Caco-2 (cell line): Measurements from ENCODE around the gene SNCB. TPM values are rescaled to one million over a fixed set of nuclear protein-coding genes. Genes with fewer than 3 reads are reported as not detected.
A peak's percentile ranks its signal among the peaks of the same experiment; 100 is the strongest.

Experiments
- BruUV-seq: library from RNA; stranded (reverse); fragments of 400-500 nt; replicated peaks from 2 replicates; lab custom pipeline; 2021; lab: Mats Ljungman, UMichigan
- CTCF ChIA-PET: fragments of 300-600 bp; sonication (Branson Sonifier 250); formaldehyde crosslinking; loops from one replicate; lab custom pipeline; 2022; ENCODE audit warnings: antibody characterized with exemption; lab: Charles Lee
- POLR2A ChIA-PET: fragments of 300-600 bp; sonication (Branson Sonifier 250); formaldehyde crosslinking; loops from one replicate; lab custom pipeline; 2022; ENCODE audit warnings: antibody characterized with exemption; lab: Charles Lee
- DNase-seq, 2 experiments: peaks; one replicate each; pipeline versions ENCODE4 v3.0.0 to v3.0.0-alpha.2; 2020 to 2022
- H3K27me3 ChIP-seq: replicated peaks from 2 replicates; pipeline ENCODE4 v1.6.0; 2011; ENCODE audit warnings: low read length; ENCODE audit not compliant: control insufficient read depth, insufficient read depth
- H3K36me3 ChIP-seq: 2 replicates; pipeline ENCODE4 v1.5.1; 2011; ENCODE audit warnings: low read length; ENCODE audit not compliant: control insufficient read depth, insufficient read depth
- H3K4me1 ChIP-seq: fragments of 250-450 bp; sonication (Bioruptor Pico); 2 replicates; pipeline ENCODE4 v1.5.1; 2020; ENCODE audit warnings: mild to moderate bottlenecking
- H3K4me3 ChIP-seq: 2 replicates; pipeline ENCODE4 v1.5.1; 2011; ENCODE audit warnings: low read depth, mild to moderate bottlenecking, control low read depth, low read length
- H3K9me3 ChIP-seq: fragments of 250-450 bp; sonication (Bioruptor Pico); 2 replicates; pipeline ENCODE4 v1.5.1; 2020; ENCODE audit warnings: mild to moderate bottlenecking, moderate library complexity
- H3K27ac Mint-ChIP-seq: one replicate; pipeline ENCODE4 v1.8.0; 2022; ENCODE audit warnings: mixed read lengths; ENCODE audit not compliant: unreplicated experiment
- H3K27me3 Mint-ChIP-seq: one replicate; pipeline ENCODE4 v1.8.0; 2022; ENCODE audit warnings: mixed read lengths; ENCODE audit not compliant: insufficient read depth, unreplicated experiment
- H3K36me3 Mint-ChIP-seq: one replicate; pipeline ENCODE4 v1.8.0; 2022; ENCODE audit warnings: mild to moderate bottlenecking, mixed read lengths; ENCODE audit not compliant: insufficient read depth, unreplicated experiment
- H3K4me1 Mint-ChIP-seq: one replicate; pipeline ENCODE4 v1.8.0; 2022; ENCODE audit warnings: low read depth, mixed read lengths; ENCODE audit not compliant: unreplicated experiment
- H3K4me3 Mint-ChIP-seq: one replicate; pipeline ENCODE4 v1.8.0; 2022; ENCODE audit warnings: mild to moderate bottlenecking, moderate library complexity, mixed read lengths; ENCODE audit not compliant: unreplicated experiment
- H3K9me3 Mint-ChIP-seq: one replicate; pipeline ENCODE4 v1.8.0; 2022; ENCODE audit warnings: mixed read lengths; ENCODE audit not compliant: unreplicated experiment
- intact Hi-C: fragments of 100-400 bp; cut with micrococcal nuclease; formaldehyde crosslinking; loops from one replicate; pipeline ENCODE4 v1.10.0; 2022; ENCODE audit not compliant: unreplicated experiment
- total RNA-seq: library from RNA; stranded (reverse); gene quantifications from 2 replicates; pipeline ENCODE4 v1.2.3, GENCODE V29; 2022
- TF ChIP-seq, protein P1 (sequence below), 2 experiments: fragments of 200-600 bp in 1 of 2; IDR thresholded peaks; 1 replicate in 1 of 2; 2 replicates in 1 of 2; pipeline versions ENCODE4 v1.5.1 to v1.8.0; 2011 to 2022; ENCODE audit warnings: antibody characterized with exemption in 1 of 2, control low read depth in 1 of 2, inconsistent platforms in 1 of 2, low read depth in 1 of 2, low read length in 1 of 2, mild to moderate bottlenecking in 1 of 2, moderate library complexity in 1 of 2; ENCODE audit not compliant: insufficient read depth in 1 of 2, severe bottlenecking in 1 of 2, unreplicated experiment in 1 of 2

Gene SNCB
- total RNA-seq, 1 experiment from 2014 or later, result not detected

DNA sequence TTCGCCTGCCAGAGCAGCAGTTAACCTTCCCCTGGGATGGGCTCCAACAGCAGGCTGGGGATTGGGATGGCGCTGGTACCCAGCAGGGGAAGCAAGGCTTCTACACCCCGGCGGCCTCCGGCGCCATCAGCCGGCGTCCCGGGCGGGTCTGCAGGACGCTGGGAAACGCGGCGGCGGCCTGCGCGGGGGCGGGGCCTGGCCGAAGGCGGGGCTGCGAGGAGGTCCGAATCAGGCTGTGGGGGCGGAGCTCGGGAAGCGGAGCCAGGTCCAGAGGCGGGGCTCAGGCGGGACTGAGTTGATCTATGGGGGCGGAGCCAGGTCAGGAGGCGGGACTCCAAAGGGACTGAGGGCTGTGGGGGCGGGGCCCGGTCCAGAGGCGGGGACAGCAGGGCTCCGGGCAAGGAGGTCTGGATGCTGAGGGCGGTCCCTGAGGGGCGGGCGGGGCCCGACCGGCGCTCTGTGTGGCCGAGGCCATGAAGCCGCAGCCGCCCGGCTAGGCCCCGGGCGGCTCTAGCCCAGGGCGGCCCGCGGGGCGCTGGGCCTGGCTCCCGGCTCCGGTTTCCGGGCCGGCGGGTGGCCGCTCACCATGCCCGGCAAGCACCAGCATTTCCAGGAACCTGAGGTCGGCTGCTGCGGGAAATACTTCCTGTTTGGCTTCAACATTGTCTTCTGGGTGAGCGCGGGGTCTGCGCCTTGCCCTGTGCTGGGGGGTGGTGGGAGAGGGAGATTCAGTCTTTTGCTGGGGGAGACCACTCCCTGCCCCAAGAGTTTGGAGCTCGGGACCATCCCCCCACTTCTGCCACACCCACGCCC is 16.9 kb upstream of the SNCB start, which contains the start of gene TSPAN17:
TSPAN17 (plus strand) TSS at position 455 of the 813 bp plus-strand sequence; CDS start at position 587, 132 bp downstream.
- DNase-seq, result peak; percentile 100
- Histone ChIP-seq H3K4me3 (peak within 1 kb of the TSS; percentile 72), H3K27me3 (no peaks in the 10 kb centered on the region), H3K36me3 (no peaks in the 10 kb centered on the region), H3K4me1 (peaks cover 10% of the 10 kb centered on the region), H3K9me3 (no peaks in the 10 kb centered on the region)
- H3K27me3 Mint-ChIP-seq, result no peaks in the 10 kb centered on the region
- ChIA-PET CTCF (interaction anchor here (0.6 to 3.4 kb wide), 10 partner anchors 8 to 929 kb away, joined by 3 to 34 read pairs (median 6); partner anchors contain the start of genes CLTB and GRK6), POLR2A (interaction anchor here (0.5 to 1.0 kb wide), 5 partner anchors 9 to 276 kb away, joined by 3 to 13 read pairs (median 4); no protein-coding TSS in a partner anchor)
- H3K9me3 Mint-ChIP-seq, result no peaks in the 10 kb centered on the region
- peak within 1 kb of the TSS; percentile 63 for H3K27ac Mint-ChIP-seq
- H3K36me3 Mint-ChIP-seq, result peaks cover 4% of the 10 kb centered on the region
- intact Hi-C loops, result loop anchor here (2.0 kb wide), 1 partner anchor 68 kb away; no protein-coding TSS in a partner anchor
- TF ChIP-seq, protein P1, sequence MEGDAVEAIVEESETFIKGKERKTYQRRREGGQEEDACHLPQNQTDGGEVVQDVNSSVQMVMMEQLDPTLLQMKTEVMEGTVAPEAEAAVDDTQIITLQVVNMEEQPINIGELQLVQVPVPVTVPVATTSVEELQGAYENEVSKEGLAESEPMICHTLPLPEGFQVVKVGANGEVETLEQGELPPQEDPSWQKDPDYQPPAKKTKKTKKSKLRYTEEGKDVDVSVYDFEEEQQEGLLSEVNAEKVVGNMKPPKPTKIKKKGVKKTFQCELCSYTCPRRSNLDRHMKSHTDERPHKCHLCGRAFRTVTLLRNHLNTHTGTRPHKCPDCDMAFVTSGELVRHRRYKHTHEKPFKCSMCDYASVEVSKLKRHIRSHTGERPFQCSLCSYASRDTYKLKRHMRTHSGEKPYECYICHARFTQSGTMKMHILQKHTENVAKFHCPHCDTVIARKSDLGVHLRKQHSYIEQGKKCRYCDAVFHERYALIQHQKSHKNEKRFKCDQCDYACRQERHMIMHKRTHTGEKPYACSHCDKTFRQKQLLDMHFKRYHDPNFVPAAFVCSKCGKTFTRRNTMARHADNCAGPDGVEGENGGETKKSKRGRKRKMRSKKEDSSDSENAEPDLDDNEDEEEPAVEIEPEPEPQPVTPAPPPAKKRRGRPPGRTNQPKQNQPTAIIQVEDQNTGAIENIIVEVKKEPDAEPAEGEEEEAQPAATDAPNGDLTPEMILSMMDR (IDR thresholded peaks at IDR 0.05; ENCODE audit: insufficient read depth in 1 of 2, low read depth in 1 of 2, low read length in 1 of 2, severe bottlenecking in 1 of 2, unreplicated experiment in 1 of 2), result no peak
- H3K4me1 Mint-ChIP-seq, result no peaks in the 10 kb centered on the region
- no TSS peak for BruUV-seq
- peak within 1 kb of the TSS; percentile 71 for H3K4me3 Mint-ChIP-seq

DNA sequence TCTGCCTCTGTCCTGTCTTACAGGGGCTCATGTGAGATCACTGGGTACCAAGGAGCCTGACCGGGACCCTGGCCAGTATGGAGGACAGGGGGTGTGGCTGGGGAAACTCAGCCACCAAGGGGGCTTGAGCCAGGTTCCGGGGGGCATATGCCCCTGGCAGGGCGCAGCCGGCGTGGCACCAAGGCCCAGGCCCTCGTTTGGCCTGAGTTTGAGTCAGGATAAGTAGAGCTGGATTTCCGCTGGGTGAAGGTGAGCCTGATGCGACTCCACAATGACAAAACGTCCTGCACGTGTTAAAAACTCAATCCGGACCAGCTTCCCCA is 16.3 kb upstream of the SNCB start:
- Histone ChIP-seq H3K4me1 (peaks cover 10% of the 10 kb centered on the region), H3K36me3 (no peaks in the 10 kb centered on the region), H3K27me3 (no peaks in the 10 kb centered on the region), H3K4me3 (peak overlapping the region; percentile 32), H3K9me3 (no peaks in the 10 kb centered on the region)
- intact Hi-C loops, result loop anchor here (2.0 kb wide), 1 partner anchor 68 kb away; no protein-coding TSS in a partner anchor
- no peak for DNase-seq
- TF ChIP-seq, protein P1 (IDR thresholded peaks at IDR 0.05; ENCODE audit: insufficient read depth in 1 of 2, low read depth in 1 of 2, low read length in 1 of 2, severe bottlenecking in 1 of 2, unreplicated experiment in 1 of 2), result no peak
- Mint-ChIP-seq H3K27me3 (no peaks in the 10 kb centered on the region), H3K4me3 (peak overlapping the region; percentile 71), H3K36me3 (peaks cover 4% of the 10 kb centered on the region), H3K27ac (peak overlapping the region; percentile 63), H3K9me3 (no peaks in the 10 kb centered on the region), H3K4me1 (no peaks in the 10 kb centered on the region)
- no TSS peak for BruUV-seq
- ChIA-PET CTCF (interaction anchor here (0.7 to 3.4 kb wide), 6 partner anchors 9 to 249 kb away, joined by 3 to 34 read pairs (median 7); partner anchors contain the start of gene CLTB), POLR2A (interaction anchor here (0.5 to 1.0 kb wide), 3 partner anchors 103 to 276 kb away, joined by 4 to 13 read pairs (median 4); no protein-coding TSS in a partner anchor)

DNA sequence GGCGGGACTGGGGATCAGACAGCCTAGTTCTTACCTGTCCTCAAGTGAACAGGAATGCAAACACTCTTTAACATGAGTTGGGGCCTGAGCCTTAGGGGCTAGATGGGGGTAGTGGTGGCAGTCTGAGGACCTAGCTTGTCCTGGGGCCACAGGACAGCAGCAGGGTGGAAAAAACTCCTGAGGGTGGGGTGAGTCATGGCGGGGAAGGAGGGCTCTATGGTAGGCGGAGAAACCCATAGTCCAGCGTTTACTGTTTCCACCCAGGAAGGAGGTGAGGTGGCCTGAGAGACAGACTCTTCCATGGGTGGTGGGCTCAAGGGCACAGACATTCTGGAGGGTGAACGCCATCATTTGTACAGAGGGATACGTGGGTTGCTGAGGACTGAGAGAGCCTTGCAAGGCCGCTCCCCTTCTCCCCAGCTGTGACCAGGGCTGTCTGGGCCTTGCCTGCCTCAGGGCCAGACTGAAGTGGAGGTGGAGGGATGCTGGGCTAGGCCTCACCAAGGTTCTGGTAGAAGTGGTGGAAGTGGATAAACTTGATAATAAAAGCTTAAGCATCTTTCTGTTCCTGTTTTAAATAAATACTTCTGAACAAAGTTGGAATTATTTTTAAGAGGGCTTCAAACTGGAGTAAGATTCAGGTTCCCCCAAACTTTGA is 15.8 kb upstream of the SNCB start:
- Histone ChIP-seq H3K27me3 (no peaks in the 10 kb centered on the region), H3K4me3 (no peak overlapping the region), H3K36me3 (no peaks in the 10 kb centered on the region), H3K4me1 (peaks cover 10% of the 10 kb centered on the region), H3K9me3 (no peaks in the 10 kb centered on the region)
- Mint-ChIP-seq H3K9me3 (no peaks in the 10 kb centered on the region), H3K4me1 (no peaks in the 10 kb centered on the region), H3K27ac (no peak overlapping the region), H3K4me3 (peak overlapping the region; percentile 71), H3K36me3 (peaks cover 4% of the 10 kb centered on the region), H3K27me3 (no peaks in the 10 kb centered on the region)
- DNase-seq, result no peak
- TF ChIP-seq, protein P1 (IDR thresholded peaks at IDR 0.05; ENCODE audit: insufficient read depth in 1 of 2, low read depth in 1 of 2, low read length in 1 of 2, severe bottlenecking in 1 of 2, unreplicated experiment in 1 of 2), result no peak
- CTCF ChIA-PET, result interaction anchor here (3.4 kb wide), 1 partner anchor 15 kb away, joined by 34 read pairs; no protein-coding TSS in a partner anchor
- POLR2A ChIA-PET, result no interaction called here
- BruUV-seq, result no TSS peak
- intact Hi-C loops, result loop anchor here (2.0 kb wide), 1 partner anchor 67 kb away; no protein-coding TSS in a partner anchor
